ENCODE results near the gene BMPER.
"Not testable (repeated sequence)": the region's sequence is repeated elsewhere in the genome, so short reads cannot be mapped to it uniquely, and the experiment has no call there.

Gene BMPER

DNA sequence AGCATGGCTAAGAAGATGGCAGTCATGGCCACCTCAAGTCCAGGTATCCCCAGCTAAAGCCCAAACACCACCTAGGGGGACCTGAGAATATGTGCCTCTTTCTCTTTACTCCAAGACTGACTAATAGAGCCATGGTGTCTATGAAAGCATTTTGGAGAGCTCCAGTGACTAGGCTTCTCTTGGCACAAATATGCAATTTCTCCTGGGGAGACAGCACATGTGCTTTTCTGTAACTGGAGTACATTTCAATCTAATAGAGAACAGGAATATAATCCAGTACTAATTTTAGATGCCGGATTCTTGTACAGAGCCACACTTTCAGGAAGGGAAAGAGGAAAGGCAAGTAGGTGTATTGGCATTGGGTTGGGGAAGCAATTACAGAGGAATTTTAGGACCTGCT lies 260.1 kb downstream of the BMPER start:
- in situ Hi-C loops (cut with MboI; ENCODE audit: low sequenced_read_pairs): no loop called here

DNA sequence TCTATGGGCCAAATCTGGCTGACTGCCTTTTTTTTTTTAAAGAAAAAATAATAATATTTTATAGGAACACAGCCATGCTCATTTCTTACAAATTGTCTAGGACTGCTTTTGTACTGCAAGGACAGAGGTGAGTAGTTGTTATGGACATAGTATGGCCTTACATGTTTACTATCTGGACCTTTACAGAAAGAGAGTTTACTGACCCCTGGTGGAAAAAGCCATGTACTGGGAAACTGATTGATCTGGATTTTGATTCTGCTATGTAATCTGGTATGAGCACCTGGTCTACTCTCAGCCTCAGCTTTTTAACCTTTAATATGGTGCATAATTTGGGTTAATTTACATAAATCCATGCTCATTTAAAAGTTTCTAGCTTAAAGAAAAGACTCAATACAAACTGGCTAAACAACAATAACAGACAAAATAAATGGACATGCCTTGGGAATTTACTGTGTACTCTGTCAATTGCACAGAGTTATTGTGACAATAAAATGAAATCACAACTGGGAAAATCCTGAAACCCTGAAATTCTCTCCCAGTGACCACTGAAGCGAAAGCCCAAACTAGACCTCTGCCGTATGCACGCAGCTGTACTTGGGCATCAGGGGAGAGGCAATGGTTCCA lies 260.7 kb downstream of the BMPER start:
- in situ Hi-C loops (cut with MboI; ENCODE audit: low sequenced_read_pairs): no loop called here

- in situ Hi-C loops (cut with MboI; ENCODE audit: low sequenced_read_pairs): no loop called here
Observed at GRCh38 chr7:34168013-34168412, 262.7 kb downstream of the BMPER start.

- in situ Hi-C loops (cut with MboI; ENCODE audit: low sequenced_read_pairs): not testable (repeated sequence)
Observed at GRCh38 chr7:34174688-34175616, 269.6 kb downstream of the BMPER start.

DNA sequence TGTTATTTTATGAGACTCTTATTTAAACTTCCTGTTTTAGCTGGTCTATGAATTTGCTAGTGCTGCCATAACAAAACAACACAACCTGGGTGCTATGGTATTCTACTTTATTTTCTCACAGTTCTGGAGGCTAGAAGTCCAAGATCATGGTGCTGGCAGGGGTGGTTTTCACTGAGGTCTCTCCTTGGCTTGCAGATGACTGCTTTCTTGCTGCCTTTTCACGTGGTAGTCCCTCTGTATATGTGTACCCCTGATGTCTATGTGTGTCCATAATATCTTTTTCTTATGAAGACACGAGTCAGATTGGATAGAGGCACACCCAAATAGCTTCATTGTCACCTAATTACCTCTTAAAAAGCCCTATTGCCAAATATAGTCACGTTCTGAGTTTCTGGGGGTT lies 270.5 kb downstream of the BMPER start:
- in situ Hi-C loops (cut with MboI; ENCODE audit: low sequenced_read_pairs): no loop called here

- in situ Hi-C loops (cut with MboI; ENCODE audit: low sequenced_read_pairs): no loop called here
Observed at GRCh38 chr7:34177476-34177875, 272.1 kb downstream of the BMPER start.

GRCh38 chr7:34181271-34181958 lies 276.1 kb downstream of the BMPER start:
- in situ Hi-C loops (cut with MboI; ENCODE audit: low sequenced_read_pairs): no loop called here

- in situ Hi-C loops (cut with MboI; ENCODE audit: low sequenced_read_pairs): no loop called here
Observed at GRCh38 chr7:34184466-34184865, 279.1 kb downstream of the BMPER start.

GRCh38 chr7:34187798-34188307 lies 282.5 kb downstream of the BMPER start:
- in situ Hi-C loops (cut with MboI; ENCODE audit: low sequenced_read_pairs): no loop called here

GRCh38 chr7:34189031-34189430 lies 283.7 kb downstream of the BMPER start:
- in situ Hi-C loops (cut with MboI; ENCODE audit: low sequenced_read_pairs): no loop called here

- in situ Hi-C loops (cut with MboI; ENCODE audit: low sequenced_read_pairs): no loop called here
Observed at GRCh38 chr7:34190299-34190698, 285.0 kb downstream of the BMPER start.

DNA sequence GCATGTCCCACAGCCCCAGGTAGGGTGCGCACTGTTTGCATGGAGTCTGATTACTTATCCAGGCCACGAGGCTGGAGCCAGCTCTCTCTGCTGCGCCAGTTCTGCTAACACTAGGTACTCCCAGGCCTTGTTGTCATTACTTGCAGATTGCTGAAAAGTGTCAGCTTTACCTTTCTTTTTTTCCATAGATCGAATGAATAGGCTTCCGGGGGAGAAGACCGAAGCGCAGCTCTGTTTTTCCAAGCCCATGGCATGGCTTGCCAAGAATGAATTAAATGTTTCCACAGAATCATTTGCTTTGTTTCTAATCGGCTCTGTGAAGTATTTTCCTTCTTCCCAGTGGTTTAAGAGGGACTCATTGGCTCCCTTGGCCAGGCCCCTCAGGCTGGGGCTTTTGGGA lies 285.8 kb downstream of the BMPER start:
- in situ Hi-C loops (cut with MboI; ENCODE audit: low sequenced_read_pairs): no loop called here

DNA sequence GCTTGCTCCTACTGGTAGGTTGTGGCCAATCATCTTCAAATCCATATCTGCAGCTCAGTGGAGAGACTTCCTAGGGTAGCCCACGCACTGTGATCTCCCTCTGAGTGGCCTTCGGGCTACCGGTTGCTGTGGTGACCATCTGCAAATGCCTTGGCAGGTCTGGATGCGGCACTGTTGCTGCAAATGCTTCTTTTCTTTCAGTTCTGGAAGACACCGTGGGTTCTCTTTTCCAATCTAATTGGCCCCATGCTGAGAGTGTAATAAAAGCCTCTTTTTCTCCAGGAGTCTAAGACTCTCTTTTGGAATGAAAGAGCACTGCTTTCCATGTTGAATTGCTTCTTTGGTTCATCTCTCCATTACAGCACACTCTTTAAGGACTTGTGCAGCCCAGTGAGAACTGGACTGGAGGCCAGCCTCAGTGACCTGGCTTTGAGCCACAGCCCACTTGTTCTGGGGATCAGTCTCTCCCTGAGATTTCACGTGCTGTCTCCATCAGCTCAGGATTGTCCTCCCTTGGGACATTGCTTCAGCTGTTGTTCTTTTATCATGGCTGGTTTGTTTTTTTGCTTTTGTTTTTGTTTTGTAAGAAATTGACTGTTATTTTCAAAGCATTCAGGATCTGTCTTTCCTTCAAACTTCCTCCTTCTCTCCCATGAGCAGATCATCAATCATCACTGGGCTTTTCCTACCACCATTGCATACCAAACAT lies 286.6 kb downstream of the BMPER start:
- in situ Hi-C loops (cut with MboI; ENCODE audit: low sequenced_read_pairs): no loop called here

DNA sequence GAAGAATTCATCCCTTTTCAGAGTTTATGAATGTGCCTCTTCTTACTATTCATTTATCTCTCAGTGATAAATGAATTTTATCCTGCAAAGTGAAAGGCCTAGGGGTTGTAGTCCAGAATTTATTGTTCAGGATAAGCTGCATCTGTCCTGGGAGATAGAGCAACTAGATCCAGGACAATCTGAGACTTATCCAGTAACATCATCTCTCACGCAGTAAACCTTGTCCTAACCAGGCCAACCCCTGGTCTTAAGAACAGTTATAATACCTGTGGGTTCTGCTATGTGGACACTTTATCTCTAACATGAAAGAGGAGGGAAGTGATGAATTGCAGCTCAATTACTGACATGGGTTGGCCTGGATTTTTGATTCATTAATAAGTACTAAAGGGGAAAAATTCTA lies 287.6 kb downstream of the BMPER start:
- in situ Hi-C loops (cut with MboI; ENCODE audit: low sequenced_read_pairs): no loop called here

- in situ Hi-C loops (cut with MboI; ENCODE audit: low sequenced_read_pairs): no loop called here
Observed at GRCh38 chr7:34198231-34198641, 292.9 kb downstream of the BMPER start.

All from hTERT RPE-1 (cell line).